Measurements from ENCODE around the gene CARD9.

DNA sequence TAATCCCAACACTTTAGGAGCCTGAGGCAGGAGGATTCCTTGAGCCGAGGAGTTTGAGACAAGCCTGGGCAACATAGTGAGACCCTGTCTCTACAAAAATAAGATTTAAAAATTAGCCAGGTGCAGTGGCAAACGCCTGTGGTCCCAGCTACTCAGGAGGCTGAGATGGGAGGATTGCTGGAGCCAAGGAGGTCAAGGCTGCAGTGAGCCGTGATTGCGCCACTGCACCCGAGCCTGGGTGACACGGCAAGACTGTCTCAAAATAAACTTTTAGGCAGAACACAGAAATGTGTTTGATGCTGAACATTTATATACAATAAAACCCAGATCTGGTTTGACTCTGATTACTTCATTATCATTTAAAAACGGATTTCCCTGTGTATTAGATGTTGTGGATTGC is 32.0 kb upstream of the CARD9 start:
- TF ChIP-seq, protein P1, sequence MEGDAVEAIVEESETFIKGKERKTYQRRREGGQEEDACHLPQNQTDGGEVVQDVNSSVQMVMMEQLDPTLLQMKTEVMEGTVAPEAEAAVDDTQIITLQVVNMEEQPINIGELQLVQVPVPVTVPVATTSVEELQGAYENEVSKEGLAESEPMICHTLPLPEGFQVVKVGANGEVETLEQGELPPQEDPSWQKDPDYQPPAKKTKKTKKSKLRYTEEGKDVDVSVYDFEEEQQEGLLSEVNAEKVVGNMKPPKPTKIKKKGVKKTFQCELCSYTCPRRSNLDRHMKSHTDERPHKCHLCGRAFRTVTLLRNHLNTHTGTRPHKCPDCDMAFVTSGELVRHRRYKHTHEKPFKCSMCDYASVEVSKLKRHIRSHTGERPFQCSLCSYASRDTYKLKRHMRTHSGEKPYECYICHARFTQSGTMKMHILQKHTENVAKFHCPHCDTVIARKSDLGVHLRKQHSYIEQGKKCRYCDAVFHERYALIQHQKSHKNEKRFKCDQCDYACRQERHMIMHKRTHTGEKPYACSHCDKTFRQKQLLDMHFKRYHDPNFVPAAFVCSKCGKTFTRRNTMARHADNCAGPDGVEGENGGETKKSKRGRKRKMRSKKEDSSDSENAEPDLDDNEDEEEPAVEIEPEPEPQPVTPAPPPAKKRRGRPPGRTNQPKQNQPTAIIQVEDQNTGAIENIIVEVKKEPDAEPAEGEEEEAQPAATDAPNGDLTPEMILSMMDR (IDR thresholded peaks at IDR 0.05), result no peak
- TF ChIP-seq POLR2A (IDR thresholded peaks at IDR 0.05), result no peak

Measured in esophagus squamous epithelium (tissue), 4 donors.